ENCODE measurements around the gene COBL.

COBL gene

DNA sequence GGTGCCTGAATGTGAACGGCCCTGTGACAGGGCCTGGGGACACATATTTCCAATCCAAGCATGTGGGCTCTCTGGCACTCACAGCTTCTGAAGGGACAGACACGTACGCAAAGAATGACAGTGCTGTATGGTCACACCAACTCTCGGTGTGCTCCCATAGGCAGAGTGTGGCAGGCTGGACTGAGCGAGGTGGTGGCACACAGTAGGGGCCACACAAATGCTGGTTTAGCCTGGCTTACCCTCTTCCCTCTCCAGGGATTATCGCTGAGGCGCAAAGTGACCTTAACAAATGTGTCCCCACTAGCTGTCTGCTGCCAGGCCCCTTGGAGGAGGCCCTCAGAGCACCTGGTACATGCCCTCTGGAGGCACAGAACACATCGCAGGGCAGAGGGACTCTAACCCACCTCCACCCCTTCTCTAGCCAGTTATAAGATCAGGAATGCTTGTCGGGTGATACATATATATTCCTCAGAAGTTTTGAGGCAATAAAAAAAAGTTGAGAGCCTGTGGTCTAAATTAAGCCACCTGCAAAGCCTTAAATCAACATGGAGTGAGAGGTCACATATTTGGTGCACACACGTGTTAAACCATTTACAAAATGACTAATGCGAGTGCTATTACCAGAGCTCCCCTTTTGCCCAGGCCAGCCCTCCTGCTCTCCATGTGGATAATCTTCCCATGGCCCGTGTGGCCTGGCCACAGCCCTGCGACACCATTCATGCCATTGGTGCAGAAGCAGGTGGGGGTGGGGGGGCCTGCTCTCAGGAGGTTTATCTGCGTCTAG, 271.1 kb downstream of the COBL start:
- DNase-seq, result no peak

DNA sequence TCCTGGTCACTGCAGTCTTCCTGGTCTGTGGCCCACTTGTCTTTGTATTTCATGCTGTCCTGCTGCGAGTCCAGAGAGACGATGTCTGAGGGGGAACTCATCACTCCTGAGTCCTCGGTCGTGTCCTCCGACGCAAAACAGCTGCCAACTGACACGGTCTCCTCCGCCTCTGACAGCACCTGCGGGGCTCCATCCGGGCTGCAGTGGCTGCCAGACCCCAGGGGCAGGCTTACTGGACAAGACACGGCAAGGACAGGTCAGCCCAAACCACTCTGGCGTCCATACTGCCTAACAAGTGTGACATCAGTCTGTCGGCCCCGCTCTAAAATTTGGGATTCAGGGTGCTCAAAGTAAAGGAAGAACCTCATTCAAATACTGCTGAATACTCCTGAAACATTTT, 273.1 kb downstream of the COBL start:
- DNase-seq, result no peak

DNA sequence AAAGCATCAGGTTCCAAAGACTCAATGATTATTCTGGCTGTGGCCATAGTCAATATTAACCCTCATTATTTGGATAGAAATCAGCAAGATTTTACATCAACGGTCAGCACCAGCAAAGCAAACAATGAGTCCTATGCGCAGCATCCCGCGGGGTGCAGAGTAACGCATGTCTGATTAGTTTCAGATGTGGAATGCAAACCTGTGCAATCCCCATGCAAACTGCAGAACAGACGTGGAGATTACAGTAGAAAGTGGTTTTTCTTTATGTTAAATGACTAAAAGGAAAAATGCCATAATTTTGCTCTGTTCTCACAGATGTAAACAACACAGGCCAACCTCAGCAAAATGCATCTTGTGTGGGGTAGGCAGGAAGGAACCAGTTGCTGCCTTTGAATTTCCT, 275.8 kb downstream of the COBL start:
- no peak for DNase-seq

DNA sequence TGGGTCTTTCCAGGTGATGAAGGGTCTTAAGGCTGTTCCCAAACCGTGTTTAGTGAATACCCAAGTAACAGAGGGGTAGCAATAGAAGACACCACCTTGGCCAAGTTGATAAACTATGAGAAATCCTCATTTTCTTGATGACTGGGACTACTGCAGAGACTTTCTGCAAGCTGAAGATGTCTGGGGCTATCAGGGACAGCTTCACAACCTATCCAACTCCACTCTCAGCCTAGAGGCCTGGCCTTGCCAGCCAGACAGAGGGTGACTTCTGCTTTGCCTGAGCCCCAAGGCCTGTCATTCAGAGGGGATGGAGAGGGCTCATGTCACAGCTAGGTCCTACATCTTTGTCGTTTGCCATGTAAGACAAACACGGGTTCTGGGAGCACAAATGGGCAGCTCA, 278.0 kb downstream of the COBL start:
- no peak for DNase-seq

DNA sequence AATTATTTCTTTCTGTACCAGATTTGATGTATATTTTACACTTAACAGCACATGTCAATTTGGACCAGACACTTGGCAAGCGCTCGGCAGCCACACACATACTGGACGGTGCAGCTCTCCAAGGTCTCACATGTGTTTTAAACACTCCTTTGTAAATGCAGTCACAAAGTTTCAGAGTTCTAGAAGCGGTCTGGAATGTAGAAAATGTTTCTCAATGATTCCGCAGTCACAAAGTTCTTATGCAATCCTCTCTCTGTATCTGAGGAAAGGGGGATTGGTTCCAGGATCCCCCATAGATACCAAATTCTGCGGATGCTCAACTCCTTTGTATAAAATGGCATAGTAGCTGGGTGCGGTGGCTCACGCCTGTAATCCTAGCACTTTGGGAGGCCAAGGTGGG, 280.9 kb downstream of the COBL start:
- DNase-seq, result no peak

DNA sequence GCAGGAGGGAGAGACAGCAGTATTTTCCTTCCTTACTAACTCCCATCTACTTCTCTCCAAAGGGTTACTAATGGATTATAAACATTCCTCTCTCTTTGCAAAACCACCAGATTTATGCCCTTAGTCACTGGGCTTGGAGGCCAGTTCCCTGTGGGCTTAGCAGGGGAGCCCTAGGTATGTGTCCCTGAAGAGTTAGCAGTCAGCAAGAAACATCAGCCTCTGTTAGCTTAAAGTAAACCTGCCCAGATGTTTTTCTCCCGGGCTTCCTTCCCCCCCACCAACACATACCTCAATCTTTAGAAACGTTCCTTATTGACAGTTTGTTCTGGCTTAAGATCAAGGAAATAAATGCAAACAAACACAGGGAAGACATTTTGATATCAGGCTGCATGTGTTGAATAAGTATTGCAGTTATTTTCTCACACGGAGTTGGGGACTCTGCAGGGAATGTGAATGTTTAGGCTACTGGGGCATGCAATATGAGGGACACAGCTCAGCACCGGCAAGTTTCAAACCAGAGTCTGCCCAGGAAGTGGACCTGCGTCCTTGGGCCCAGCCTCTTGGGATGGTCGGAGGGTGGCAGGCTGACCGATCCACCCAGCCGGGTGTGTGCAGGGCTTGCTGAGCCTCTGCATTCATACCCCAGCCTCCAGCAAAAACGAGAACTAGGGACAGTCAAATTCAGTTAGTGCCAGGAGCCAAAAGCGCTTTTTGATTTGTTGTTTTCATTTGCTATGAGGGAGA, 281.9 kb downstream of the COBL start:
- DNase-seq, result peak in 3 of 14 donors; percentile 10 to 48 (median 24)

DNA sequence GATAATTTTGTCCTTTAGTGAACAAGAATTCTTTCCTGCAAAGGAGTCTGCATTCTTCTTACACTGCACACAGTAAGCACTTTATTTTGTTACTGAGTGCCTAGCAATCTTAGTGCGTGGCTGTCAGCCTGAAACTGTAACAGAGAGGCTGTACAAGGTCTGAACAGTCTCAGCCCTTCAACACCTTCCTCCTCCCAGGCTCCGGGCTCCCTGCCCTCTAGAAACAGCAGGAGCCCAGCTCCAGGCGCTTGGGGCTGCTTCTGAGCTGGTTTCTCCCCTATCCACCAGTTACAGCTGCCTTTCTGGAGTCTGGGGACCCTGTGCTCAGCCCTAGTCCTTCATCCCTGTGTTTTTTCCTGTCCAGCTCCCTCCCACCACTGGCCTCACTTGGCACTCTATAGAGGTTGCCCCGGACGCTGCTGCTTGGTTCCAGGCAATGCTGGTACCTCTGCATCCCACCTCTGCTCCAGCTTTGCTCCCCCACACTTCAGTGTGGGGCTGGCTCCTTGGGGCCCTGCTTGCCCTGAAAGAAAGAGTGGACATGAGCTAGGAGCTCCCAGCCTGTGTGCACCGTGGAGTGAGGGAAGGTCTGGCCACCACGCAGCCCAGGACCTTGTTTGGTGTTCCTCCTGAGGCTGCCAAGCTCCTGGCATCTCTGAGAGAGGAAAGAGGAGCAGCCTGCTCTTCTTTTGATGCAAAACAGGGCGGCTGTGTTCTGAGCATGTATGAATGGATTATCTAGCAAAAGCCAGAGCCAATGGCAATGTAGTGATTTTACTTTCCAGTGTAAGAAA, 282.7 kb downstream of the COBL start:
- DNase-seq, result peak in 5 of 14 donors; percentile 9 to 67 (median 22)

DNA sequence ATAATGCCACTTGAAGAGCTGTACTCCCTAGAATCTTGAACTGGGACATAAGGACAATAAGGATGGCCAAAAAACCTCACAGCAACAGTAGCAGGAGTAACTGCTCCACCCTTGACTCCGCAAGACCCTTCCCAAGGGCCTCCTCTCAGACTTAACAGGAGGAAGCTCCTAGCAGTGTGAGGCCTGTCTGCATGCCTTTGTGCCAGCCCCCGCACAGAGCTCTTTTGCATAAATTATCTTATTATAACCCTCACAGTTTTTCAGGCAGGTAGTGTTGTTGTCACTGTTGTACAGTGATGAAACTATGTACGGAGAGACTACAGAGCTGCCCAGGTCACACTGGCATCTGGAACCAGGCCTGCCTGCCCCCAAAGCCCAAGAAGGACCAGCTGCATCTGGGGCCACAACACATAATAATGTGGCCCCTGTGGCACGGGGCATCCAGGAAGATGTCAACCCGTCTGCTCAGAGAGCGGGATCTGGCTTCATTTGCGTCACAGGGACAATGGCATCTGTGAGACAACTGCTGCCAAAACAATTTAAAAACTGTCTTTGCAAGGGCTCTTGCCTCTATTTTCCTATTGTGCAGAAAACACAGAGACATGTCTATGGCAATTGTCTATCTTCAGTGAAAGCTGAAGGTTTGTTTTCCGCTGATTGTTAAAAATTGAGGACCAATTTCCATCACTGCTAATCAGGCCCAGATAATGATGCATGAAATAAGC, 284.7 kb downstream of the COBL start:
- DNase-seq, result peak in 4 of 14 donors; percentile 3 to 71 (median 34)

DNA sequence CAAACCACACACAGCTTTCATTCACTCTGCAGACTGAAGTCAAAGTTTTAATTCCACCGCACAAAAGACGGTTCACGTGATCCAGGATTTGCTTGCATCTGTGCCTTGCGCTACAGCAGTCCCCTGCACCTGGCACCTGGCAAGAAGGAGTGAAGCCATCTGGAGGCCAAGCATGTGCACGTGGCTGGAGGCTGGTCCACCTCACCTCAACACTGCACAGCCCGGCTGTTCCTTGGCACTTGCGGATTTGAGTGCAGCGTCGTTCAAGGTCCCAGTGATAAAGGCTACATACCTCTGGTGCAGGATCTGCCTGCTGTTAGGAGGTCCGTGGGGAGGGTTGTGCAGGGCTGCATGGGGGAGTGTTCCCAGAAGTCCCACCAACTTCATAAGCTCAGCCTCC, 285.4 kb downstream of the COBL start:
- DNase-seq, result peak in 1 of 14 donors; percentile 16

DNA sequence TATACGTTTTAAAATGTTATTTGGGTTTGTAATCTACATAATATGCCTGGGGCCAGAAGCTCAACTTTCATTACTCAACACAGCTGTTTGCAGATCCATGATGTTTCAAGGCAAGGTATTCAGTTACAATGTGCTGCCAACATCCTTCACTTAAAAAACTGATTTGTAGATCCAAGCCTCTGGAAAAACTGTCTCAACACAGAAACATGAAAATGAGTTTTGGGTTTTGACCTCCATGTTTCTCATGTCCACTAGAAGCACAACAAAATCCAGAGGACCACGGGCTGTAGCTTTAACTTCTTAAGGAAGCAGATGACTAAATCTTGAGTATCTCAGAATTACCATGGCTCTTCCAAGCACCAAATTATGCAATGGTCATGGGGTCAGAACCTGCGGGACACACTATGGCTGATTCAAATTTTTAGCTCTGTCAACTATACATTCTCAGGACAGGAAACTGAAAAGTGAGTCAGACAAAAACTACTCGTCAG, 286.9 kb downstream of the COBL start:
- no peak for DNase-seq

DNA sequence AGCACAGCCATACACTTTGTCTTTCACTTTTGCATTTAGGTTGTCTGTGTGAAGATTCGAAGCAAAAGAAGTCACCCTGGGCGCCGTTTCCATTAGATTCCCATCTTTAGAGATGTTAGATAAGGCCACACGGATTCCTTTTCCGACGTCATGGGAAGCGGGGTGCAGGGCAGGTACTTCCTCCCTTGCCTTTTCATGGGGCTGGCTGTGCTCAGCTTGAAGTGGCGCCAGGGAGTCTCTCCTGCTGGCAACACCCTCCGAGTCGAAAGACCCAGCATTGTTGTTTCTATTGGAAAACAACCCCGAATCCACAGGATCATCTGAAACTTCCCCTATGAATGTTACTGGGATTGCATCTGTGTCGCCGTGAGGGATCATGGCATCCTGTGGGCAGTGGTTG, 287.5 kb downstream of the COBL start:
- DNase-seq, result no peak

DNA sequence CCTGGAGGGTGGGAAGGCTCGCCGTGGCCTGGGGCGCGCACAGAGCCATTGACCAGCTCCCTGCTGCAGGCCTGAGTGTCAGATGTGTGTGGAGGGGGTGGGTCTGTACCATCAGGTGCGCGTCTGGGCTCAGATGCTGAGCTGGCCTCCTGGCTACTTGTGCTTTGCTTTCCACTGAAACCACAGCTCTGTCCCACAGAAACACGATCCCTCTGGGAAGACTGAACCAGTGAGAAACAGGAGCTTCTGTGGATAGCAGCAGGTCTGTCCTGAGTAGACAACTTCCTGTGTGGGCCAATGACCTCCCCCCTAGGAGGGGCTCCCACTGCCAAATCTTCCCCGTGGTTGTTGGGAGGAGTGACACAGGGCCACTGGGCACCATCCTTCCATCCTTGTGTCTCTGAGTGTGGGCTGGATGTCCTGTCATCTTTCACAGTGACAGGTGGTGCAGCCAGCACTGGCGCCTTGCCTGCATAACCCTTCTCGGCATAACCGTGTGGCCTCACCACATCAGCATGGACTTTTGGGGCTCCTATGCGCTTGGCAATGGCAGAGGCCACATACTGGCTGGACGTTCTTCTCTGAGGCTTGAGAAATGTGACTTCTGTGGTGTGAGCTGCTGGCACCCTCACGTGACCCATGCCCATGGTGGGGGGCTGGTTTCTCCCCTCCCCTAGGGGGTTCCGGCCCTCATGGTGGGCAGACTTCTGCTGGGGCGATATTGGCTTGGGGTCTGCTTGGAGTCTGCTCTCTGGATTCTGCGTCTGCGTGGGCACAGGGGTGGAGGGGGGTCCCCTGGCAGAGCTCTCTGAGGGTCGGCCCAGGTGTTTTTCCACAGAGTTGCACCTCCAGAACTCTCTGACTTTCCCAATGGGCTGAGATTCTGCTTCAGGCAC, 288.4 kb downstream of the COBL start:
- DNase-seq, result no peak

DNA sequence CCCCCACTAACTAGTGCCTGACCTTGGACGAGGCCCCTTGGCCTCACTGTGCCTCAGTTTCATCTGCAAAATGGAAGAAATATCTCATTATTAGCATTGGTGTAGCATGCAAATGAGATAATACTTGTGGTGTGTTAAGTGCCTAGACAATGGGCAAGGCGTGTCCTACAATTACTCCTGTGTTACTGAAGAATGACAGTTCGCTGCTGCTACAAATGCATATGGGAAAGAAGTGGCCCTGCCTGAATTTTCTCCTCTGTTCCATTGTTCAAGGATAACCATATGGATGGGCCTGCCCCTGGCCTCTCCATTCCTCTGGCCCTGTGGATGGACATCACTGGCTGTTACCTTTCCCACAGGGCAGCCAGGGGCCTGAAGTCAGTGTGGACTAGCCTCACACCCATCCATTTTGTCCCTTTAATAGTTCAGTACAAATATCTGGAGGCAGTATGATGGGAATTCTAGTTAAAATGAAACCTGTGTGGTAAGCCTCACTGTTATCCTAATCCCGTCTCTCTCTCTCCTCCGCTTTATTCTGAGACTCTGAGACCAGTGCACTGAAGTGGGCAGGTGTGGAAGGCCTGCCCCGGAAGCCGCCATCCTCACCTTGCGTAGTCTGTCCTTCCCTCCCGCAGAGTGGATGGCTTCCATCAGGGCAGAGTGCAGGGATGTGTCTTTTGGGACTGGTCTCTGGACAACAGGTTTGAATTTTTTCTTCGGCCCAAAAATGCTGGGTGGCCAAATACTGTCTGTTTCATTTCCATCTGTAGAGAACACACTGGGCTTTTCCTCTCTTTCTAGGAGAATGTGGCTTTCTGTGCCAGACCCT, 289.3 kb downstream of the COBL start:
- no peak for DNase-seq

DNA sequence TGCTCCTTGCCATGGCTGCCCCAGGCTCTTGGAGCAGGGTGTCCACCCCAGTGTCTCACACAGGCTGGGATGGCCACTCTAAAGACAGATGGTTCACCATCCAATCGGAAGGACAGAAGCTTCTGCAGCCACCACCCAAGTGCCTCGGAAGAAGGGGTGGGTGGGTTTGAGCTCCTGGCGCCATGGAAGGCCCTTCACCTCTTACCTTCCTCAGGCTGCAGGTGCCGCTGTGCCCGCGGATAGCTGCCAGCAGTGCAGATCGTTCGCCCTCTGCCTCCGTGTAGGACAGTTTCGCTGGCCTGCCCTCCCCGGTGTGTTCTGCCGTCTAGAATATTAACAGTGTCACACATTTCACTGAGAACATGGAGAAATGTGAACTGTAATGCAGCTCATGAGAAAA, 290.3 kb downstream of the COBL start:
- DNase-seq, result no peak

DNA sequence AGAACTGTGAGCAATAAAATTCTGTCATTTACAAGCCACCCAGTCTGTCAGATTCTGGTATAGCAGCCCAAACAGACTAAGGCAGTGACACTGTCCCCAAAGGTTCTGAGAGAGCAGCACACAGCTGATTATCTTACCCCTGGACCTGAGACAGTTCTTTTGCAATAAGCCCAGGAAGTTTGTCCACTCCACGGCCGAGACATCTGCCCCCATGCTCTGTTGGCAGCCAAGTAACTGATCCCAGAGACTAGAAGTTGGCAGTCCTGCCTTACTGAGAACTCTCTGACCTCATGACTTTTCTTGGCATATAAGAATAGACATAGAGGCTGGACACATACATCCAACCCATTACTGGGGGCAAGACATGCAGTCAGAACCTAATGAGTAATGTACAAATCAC, 290.9 kb downstream of the COBL start:
- DNase-seq, result no peak

DNA sequence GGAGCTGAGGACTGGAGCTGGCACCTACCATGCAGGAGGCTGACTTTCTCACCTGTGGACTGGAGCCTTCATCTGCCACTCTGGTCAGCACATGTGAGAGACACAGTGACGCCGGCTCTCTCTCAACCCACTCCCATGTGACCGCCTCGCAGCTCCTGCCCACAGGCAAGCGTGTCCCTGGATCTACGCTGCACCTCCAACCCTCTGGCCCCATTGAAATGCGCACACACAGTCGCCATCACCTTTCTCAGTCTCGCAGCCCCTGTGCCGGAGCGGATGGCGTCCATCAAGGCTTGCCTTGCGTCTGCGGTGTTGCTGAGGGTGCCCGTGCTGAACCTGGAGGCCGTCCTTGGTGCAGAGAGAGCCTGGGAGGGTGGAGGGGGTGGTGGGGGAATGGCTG, 291.7 kb downstream of the COBL start:
- no peak for DNase-seq

DNA sequence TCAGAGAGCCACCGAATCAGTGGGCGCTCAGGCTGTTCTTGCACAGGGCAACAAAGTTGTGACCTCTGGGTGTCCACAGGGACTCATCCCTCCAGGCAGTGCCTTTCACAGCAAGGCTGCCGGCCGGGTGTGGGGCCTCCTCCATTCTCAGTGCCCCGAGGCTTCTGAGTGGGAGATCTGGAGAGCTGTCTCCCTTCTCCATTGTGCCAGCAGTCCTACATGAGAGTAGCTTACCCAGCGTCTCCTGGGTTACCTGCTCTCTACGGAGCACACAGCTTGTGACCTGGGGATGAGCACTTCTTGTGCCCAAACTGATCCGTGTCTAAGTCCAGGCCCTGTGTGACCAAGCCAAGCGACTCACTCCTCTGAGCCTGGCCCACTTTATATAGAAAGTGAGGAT, 293.1 kb downstream of the COBL start:
- DNase-seq, result no peak

DNA sequence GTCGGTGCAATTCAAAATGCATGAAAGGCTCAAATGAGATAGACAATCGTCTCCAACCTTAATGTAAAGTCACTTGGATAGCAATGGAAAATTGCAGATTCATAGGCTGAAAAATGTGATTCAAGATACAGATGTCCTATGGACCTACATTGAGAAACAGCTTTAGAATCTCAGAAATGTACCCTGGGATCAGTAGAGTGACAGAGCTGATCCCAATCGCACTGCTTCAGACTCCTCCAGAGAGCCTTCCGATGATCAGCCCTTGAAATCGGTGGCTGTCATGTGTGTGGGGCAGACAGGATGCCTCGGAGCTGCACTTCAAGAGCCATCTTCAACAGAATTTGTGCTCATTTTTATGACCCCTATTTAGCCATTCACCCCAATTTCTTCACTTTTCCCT, 293.8 kb downstream of the COBL start:
- no peak for DNase-seq

DNA sequence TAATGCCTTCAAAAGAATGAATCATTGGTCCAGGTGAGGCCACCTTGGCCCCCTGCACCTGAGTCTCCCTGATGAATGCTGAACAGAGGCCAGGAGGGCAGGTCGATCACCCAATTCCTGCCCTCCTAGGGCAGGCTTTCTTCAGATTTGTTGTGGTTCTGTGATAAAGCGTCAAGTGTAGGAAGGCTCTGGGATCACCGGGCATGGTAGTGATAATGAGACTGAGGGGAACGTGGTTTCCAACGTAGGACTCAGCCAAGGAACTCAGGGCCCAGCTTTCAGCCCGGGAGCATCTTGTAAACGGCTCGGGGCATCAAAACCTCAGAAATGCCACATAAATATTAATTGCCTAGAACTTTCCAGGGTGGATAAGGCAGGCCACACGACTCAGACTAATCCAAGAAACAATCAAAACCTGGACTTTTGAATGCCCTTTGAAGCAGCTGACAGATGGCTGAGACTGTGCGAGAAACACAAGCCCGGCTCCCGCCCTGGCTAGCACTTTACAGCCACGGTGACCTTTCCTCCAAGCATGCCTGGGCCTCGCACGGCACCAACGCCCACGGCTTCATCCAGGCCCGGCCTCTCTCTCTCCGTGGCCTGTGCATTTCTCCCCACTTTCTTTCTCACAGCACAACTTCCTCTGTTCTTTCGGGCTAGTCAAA, 294.6 kb downstream of the COBL start:
- no peak for DNase-seq

DNA sequence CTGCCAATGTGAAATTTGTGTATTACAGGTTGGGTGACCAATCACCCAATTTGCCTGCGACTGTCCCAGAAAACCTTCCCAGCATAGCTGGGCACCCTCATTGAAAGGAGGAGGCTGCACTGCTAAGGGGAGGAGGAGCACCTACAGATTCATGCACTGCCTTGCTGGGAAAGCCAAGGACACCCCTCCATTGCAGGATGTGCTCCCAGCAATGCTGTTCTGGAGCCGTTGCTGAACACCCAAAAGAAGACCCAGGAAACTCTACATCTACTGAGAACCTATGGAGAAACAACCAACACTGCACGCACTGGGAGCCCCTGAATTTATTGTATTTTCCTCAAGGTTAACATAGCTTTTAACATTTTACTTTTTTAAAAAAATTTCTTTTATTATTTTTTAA, 295.7 kb downstream of the COBL start:
- no peak for DNase-seq

Measured in C1 segment of cervical spinal cord (tissue), 14 donors.